D341Med (cell line): ENCODE measurements around the gene C6orf89.

Experiments used
- DNase-seq: peaks from one replicate; pipeline ENCODE4 v3.0.0; 2012; ENCODE audit warnings: low spot score

The C6orf89 gene, protein sequence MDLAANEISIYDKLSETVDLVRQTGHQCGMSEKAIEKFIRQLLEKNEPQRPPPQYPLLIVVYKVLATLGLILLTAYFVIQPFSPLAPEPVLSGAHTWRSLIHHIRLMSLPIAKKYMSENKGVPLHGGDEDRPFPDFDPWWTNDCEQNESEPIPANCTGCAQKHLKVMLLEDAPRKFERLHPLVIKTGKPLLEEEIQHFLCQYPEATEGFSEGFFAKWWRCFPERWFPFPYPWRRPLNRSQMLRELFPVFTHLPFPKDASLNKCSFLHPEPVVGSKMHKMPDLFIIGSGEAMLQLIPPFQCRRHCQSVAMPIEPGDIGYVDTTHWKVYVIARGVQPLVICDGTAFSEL

DNA sequence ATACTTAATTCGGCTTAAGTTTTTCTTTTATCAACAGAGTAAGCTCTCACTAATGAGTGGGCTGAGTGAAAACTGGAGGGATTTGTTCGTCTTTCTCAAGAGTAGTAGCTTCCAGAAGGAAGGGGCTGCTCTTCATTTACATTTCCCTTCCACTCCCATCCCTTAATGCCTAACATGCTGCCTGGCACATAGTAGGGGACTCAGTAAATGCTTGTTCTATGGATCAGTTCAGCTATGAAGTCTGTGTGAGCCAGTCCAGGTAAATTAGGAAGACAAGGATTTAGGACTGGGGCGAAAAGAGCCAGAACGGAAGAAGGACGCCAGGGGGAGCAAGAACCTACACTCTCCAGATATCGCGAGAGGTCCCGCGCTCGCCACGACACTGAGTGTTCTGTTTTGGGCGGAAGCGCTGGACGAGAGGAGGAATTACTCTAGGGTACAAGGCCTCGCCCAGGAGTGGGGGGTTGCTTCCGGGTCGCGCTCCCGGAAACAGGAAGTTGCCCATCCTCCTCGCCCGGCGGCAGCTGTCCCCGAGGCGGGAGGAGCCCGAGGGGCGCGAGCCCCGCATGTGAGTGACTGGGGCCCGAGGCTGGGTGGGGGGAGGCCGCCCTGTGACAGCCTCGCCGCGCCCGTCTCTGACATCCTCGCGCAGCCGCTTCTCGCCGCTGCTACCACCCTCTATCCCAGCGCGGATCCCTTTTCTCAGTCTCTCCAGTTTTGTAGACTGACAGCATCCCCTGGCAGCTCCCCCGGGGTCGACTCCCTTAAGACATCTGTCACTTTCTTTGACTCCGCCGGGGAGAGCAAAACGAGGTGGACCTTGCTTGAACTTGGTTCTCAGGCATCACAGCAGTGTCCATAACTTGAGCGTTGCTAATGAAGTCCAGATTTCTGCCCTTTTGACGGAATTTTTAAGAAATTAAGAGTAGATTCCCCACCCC, at the start of gene C6orf89:
Gene C6orf89, plus strand, starts transcription at position 492 of the 941 bp plus-strand sequence. CDS start 13,493 bp downstream, outside the sequence.
- DNase-seq = peak; percentile 92

DNA sequence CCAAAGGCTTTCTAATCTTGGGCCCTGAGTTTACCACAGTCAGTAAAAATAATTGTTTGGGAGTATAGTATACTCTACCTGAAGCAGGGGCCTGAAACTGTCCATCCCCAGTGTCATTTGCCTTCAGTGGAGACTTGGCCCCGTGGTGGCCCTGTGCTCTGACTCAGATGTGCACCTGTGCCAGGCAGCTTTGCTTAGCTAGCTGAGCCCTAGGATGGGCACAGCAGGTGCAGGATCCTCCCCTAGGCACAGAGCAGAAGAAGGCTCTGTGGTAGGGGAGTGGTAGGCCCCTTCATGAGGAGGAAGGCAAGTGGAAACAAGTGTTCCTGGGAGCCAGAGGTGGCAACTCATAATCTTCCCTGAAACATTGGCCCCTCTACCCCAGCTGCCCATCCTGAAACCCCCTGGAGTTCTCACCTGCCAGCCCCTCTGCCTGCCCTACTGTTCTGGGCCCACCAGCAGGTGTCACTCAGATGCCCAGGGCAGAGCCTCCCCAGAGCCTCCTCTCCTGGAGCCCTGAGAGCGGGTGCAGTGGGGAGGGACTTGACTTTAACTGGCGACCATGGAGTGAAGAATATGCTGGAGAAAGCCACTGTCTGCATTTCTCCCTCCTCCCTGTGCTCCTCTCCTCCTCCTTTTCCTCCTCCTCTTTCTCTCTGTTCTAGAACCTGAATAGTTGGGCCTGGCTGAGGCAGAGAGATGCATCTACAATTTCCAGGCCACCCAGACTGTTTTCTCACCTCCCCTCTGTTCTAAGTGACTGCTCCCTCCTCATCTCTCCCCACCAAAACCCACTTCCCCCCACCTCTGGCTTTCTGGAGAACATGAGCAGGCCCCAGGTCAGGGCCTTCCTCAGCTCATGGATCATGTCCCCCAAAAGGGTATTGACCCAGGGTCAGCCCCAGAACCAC, 49.4 kb upstream of the C6orf89 start:
- DNase-seq = no peak

DNA sequence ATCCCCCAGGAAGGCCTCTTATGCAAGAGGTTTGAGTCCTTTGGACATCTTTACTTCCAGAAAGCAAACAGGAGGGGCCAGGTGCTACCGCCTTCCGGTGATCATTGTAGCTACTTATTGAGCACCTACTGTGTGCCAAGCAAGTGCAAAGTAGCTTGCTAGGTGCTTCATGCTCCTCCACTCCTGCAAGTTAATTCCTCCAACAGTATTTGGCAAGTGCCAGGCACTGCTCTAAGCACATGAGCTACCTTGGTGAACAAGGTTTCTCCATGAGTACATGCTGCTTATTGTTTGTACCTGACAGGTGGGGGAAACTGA, 48.8 kb upstream of the C6orf89 start:
- no peak for DNase-seq

DNA sequence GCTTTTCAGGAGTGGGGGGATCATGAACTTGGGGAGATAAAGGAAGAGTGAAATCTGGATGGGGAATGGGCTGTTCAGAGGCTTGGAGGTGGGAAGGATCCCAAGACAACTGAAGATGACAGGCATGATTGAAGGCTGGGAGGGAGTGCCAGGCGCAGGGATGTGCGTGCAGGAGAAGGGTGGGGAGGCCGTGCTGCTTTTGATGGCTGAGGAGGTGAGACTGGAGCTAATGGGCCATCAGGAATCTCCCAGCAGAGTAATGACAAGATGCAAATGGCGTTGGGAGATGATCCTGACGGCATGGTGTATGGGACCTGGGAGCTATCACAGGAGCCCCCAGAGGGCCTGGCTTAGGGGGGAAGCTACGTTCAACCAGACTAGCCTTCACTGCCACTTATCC, 48.1 kb upstream of the C6orf89 start:
- no peak for DNase-seq

DNA sequence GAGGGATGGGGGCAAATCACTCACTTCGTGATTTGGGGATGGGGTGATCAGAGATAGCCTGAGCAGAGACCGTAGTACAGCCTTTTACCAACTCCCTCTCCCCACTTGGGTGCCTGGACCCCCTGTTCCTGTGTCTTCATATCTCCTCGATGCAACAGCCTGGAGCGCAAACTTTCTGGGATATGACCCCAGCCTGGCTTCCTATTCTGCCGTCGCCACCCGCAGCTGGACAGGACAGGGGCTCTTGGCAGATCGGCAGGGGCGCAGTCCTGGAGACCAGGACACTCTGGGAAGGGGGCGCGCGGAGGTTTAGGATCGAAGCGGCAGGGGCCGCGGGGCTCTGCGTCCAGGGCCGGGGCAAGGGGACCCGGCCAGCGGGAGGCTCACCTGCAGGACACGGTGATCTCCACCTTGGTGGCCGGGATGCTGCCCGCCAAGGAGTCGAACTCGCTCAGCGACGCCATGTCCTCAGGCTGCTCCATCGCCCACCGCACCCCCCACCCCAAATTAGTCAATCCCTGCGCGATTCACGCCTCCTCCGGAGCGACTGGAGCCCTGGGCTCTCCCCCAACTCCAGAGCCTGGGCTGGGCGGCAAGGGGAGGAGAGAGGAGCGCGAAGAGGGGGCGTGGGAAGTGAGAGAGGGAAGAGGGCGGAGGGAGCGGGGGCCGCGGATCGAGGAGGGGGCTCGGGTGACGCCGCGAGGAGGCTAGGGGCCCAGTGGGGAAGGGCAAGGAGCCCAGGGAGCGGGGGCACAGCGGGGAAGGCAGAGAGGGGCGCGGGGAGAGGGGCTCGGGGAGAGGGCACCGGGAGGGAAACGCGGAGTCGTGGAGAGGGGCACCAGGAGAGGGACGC, 46.6 kb upstream of the C6orf89 start, which contains the start of gene CPNE5:
Gene CPNE5, minus strand, starts transcription at position 549 of the 853 bp plus-strand sequence. Its CDS starts 67 bp downstream, at position 482.
- DNase-seq = no peak

DNA sequence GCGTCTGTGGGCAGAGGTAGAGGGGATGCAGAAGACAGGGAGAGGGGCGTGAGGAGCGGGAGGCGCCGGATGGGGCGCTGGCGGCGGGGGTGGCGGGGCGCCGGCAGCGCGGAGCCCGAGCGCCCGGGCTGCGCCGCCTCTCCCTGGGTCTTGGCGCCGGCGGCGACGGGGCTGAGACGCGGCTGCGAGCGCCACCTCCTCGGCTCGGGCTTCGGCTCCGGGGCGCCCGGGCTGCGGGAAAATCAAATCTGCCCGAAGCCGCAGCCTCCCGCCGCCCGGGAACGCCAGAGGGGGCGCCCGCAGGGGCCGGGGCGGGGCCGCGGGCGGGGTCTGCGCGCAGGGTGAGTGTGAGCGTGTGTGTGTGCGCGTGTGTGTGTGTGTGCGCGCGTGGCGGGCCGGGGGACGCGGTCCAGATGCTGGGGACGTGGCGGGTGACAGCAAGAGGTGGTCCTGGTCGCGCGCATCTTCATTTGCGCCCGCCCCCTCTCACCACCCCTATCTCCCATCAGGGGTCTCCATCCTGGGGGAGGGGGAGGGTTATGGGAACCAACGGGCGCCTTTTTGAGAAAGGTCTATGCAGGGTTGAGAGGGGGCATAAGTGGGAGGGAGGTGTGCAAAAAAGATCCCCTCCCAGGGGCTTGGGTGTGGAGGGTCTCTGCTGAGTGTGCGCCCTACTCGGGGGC, 45.9 kb upstream of the C6orf89 start:
- peak; percentile 89 for DNase-seq

DNA sequence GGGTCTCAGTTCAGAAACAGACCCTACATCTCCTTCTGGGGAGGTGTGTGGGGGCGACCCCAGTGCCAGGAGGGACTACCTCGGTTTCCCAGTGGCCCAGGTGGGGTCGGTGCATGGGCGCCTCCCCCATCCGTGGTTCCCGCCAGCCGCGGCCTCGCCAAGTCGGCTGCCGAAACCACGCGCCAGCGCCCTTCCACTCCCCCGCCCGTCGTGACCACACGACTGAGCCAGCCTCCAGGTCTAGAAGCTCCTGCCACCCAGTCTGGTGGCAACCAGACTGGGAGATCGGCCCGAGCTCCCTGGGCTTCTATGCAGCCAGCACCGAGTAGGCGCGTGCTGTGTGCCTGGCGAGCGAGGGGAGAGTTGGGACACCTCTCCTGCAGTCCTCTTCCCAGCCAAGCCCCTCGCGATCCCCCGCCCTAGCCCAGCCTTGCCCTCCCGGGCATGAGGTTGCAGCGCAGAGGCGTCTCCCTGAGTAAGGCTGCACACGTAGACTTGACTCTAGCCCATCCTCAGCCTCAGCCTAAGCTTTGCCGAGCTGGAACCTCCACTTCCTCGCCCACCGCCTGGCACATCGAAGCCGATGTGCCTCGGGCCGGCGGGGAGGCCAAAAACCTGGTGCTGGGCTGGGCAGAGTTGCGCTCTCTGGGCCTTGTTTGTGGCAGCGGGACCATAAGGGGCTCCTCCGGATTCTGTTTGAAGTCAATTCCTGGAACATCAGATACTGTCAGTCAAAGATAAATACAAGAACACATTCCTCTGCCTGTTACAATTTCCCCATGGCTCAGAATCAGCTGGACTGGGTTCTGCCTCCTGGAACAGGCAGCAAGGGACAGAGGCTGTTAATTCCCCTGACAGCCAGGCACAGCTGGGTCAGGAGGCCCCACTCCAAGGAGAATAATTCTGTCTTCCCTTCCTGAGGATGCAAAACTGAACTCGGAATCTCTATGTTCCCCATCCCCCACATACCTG, 45.0 kb upstream of the C6orf89 start:
- no peak for DNase-seq

DNA sequence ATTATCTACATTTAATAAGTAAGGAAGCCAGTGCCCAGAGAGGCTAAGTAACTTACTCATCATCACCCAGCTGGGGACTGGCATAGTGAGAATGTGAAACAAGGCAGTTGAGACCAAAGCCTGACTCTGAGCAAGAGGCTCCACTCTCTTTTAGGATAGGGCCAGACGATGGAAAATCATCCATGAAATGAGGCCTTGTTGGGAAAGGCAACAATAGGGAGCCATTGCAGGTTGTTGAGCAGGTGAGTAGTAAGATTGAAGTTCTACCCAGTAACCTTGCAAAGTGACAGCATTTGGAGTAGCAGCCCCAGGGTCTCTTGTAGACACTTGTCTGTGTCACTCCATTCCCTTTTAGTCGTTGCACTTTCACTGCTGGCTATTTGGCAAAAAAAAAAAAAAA, 44.0 kb upstream of the C6orf89 start:
- DNase-seq = no peak

DNA sequence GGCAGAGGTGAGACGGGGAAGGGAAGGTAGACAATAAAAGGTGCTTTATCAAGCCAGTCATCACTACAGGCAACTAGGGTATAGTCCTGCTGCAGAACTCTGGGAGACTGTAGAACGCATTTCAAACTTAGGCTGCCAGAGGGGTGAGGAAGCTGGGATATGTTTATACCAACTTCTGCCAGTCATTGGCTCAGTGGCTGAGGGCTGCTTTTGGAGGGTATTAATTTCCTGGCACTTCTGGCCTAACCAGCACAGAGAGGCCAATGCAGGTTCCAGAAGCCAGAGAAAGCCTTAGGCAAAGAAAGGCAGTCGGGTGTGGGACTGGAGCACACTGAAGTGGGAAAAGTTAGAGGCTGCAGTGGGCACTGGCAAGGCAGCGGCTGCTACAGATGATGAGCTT, 42.6 kb upstream of the C6orf89 start:
- no peak for DNase-seq

DNA sequence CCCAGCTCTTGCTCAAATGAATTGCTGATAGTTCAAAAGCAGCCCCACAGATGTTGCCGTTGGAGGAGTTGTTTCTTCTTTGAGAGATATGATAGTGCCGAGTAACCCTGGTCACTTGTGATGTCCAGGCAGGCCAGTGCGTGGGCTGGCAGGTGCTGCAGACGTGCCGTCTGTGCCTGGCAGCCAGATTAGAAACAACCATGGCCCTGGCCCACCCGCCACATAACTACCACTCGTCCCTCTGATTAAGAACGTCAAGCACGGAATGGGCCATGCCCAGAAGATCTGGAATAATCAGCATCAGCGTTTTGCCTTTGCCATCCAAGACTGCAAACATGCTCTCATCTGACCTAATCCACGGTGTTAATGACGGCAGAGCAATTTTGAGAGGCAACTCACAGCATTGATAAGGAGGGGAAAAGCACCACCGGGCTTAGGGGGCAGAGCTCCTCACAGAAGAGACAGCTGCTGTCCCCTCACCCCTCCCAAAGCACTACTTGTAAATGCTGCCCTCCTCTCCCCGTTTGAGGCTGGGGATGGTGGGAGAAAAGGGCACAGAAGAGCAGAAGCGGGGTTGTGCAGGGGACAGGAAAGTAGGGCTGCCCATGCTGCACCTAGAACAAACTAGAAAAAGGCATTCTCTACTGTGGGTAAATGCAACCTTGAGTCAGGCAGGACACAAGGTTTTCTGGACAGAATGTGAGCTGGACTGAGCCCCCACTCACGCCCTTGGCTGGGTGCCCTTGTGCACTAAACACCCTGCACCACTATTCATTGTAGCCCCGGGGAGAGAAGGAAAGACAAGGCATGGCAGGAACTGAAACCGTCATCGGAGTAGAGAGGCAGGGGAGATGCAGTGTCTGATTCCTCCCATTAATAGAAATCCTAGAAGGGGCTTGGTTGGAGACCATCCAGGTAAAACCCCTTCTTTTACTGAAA, 41.3 kb upstream of the C6orf89 start:
- DNase-seq = no peak

DNA sequence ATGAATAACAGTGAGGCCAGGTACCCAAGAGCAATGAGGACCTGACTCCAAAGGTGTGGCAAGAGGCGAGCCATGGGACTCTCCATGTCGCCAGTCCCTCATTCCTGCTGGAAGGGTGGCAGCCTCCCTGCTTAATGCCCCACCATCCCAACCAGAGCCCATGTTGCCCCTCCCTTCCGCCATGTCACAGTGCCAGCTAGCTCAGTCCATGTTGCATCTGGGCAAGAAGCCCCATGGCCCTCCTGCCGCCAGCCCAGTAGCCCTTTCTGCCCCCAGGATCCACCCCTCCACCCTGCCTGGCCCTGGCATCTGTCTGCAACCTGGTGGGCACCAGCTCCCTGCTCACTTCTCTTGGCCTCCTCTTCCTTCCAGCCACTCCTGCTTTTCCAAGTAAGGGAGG, 40.5 kb upstream of the C6orf89 start:
- no peak for DNase-seq

DNA sequence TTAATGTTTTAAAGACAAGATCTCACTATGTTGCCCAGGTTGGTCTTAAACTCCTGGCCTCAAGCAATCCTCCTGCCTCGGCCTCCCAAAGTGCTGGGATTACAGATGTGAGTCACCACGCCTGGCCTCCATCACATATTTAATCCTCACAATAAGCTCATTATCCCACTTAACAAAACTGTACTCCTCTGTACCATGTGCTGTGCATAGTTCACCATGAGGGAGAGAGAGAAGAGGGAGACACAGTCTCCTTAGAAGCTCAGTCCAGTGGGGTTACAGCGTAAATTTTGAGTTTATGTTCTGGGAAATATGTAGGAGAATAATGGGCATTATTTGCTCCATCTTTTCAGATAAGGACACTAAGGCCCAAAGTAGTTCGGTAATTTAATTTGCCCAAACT, 38.6 kb upstream of the C6orf89 start:
- DNase-seq = no peak

DNA sequence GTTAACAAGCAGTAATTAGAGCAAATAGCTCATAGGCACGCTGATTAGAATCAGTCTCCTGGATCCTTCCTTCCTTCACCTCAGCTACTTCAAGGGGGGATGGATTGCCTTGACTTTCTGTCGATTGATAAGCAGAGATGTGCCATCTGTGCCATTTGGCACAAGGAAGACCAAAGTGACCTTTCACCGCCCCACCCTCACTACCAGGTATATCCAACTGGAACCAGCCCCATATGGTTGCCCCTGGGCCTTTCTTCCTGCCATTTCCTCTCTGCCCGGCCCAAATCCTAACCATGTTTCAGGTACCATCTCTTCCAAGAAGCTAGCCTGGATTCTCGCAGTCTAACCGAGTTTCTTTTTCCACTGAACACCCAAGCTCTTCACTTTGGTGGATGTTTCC, 37.8 kb upstream of the C6orf89 start:
- no peak for DNase-seq

DNA sequence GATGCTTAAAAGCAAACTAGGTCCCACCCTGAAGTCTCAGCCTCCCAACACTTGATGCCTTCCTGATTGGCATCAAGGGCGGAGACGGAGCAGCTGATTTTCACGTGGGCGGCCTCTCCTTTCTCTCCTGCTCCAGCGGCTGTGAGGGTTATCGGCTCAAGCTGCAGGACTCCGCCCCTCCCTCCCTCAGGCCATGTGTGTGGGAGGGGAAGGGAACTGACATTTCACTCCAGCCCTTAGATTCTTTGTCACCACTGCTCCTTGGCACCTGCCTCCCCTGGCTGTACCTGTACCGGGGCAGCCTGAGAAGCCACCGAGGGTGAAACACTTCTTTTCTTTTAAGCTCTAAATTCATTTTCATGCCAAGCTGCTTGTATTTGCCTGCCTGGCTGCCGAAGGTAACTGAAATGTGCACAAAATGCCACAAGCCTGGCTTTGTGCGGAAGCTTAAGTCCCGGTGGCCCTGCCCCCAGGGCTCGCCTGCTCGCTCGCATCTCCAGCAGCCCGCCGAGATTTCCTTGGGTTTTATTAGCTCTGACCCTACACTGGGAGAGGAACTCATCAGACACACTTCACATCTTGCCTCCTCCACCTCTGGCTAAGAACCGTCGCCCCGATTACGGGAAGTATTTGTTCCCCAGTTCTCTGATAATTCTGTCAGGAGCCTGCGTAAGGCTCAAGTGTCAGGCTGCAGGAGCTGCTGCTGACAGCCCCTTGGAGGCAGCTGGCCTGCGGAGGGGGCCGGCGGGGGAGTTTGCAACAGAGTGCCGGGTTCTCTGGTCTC, 36.9 kb upstream of the C6orf89 start:
- DNase-seq = peak; percentile 24

DNA sequence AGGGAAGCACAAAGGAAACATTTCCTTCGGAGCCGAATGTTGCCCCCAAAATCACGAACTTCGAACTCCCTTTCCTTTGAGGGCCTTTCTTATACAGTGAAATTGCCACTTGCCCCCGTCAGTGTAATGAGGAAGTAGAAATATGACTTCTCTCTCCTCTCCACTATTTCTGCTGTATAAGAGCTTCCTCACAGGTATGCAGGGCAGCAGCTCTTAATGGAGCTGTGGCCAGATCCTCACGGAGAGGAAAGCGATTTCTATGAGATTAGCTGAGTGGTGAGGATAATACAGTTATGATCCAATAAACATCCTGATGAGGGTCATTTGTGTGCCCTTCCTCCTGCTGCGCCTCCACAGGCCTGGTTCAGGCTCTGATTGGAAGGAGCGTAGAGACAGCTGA, 35.7 kb upstream of the C6orf89 start:
- no peak for DNase-seq

DNA sequence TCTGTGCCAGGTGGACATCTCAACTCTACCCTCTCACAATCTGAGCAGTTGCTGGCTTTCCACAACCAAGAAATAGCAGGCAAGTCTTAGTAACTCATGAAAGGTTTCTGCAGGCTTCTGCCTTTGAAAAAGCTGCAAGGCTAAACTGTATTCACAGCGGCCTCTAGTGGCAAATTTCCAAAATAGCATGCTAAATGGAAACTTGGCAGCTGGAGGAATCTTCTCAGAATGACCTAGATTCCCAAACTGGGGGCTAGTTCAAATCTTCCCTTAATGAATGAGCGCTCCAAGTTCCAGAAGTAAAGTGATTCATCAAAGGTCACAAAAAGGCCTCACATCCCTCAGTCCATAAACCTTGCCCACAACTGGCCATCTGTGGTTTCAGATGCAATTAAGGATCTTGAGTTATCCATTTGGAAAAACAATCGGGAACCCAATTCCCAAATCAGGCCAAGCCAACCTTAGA, 34.6 kb upstream of the C6orf89 start:
- DNase-seq = peak; percentile 66

DNA sequence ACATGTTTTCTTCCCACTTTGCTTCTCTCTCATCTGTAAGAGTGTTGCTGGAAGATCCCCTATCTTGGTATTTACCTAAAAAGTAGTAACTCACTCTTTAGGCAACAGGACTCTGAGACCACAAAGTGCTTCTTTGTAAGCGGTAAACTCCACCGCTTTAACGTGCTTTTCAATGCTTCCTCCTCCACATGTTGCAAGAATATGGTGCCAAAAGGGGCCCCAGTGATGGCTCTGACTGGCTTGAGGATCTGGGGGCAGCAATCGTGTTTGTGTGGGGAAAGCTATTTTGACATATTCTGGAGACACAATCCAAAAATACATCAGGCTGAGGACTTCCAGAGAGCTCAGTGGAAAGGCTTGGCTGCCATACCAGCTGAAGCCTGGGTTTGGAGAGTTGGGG, 34.1 kb upstream of the C6orf89 start:
- no peak for DNase-seq
